Measurements from ENCODE around the gene ADGRL3.
"Not testable (repeated sequence)": the region's sequence is repeated elsewhere in the genome, so short reads cannot be mapped to it uniquely, and the experiment has no call there.

ADGRL3 gene

GRCh38 chr4:61373901-61374440 lies 173.8 kb downstream of the ADGRL3 start:
- no peak for DNase-seq

DNA sequence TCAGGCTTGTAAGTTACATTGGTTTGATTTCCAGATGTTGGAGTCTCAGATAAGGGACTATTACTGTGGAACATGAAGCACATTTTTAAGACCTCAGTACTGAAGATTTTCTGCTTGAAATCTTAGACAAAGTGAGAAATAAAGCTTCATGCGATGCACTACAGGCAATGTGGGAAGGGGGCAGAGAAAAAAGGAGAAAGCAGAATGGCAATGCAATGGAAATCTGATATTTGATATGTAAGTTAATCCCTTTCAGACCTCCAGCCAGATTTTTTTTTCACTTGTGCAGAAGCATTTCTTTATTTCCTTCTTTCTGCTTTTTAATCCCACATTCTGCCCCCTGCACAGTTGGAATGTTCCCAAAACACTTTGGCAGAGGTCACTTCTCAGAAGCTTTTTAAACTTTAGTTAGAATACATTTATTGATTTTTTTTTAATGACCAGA lies 174.3 kb downstream of the ADGRL3 start:
- DNase-seq: no peak

DNA sequence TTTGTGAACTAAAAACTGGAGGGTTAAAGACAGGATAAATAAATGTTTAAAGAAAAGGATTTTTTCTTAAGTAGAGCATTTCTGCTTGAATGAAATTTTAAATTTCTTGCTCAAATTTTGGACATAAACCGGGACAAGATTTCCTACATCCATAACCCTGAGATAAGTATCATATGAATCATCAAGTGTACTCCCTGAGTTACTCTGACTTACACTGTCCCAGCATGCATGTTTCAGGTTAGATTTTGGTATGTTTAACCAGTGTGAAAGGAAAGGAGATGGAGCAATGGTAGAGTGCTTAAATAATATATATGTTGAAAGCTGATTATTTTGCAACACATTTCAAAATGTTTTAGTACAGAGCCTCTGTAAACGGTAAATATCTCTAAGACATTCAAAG lies 175.2 kb downstream of the ADGRL3 start:
- DNase-seq: no peak

DNA sequence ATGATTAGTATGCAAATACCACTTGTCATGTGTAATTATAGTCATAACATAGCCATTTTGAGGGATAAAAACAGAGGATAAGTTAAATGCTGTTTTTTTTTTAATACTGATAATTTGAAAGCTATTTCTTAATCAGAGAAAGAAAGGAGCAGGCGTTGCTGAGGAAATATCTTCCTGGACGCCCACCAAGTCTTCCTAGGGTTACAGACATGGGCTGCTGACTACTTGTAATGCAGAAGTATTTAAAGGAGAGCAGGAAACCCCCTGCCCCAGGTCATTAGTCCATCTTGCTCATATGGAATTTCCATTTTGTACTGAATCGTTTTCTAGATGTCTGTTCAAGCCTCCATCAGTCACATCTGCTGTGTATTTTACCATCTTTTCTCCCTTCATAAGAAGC lies 176.2 kb downstream of the ADGRL3 start:
- no peak for DNase-seq

DNA sequence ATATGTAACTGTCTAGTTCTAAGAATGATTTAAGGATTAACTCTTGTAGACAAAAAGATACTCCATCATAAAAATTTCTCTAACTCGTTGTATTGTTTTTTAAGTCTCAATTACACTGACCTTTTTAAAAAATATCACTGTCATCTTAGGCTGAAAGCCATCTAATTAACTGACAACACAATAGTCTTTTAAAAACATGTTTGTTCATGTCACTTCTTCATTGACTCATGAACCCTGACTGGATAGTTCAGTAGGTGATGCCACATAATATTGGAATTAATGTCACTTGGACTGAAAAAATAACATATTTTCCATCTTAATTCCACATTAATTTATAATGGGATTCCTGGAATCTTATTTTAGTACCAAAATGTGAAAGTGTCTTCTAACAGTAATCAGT lies 179.3 kb downstream of the ADGRL3 start:
- DNase-seq: no peak

DNA sequence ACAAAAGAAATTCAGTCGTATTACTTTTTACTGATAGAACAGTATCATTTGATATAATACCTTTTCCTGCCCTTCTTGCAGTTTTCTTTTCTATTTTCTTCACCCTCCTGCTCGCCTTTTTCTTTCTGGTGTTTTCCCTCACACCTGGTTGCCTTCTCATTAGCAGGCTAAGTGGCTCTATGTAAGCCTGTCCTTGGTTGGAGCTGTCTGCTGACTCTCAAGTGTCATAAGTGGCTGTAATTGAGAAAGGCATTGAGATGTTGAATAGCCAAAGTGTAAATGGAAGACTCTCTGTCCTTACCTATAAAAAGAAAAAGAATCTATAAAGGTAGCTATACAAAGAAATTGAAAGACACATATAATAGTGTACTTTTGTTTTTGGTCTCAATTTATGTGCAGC lies 180.7 kb downstream of the ADGRL3 start:
- DNase-seq: peak; percentile 69

DNA sequence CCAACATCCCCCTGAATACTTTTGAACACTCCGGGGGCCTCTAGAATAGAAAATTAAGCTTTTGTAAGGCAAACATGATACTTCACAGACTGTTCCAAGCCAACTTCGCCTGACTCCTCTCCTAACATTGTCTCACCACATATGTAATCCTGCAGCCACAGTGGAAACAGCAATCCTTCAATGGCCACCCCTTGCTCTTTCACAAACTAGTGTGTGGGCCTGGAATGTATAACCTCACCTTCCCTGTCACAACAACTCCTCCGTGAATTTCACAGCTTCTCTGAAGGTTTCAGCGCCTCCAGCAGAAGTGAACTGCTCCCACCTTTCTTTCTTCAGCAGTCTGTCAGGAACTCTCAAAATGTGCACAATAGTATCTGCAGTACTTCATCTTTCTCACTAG lies 185.1 kb downstream of the ADGRL3 start:
- DNase-seq: no peak

- not testable (repeated sequence) for DNase-seq
Observed at GRCh38 chr4:61387372-61387771, 187.2 kb downstream of the ADGRL3 start.

- no peak for DNase-seq
Observed at GRCh38 chr4:61389640-61390039, 189.5 kb downstream of the ADGRL3 start.

DNA sequence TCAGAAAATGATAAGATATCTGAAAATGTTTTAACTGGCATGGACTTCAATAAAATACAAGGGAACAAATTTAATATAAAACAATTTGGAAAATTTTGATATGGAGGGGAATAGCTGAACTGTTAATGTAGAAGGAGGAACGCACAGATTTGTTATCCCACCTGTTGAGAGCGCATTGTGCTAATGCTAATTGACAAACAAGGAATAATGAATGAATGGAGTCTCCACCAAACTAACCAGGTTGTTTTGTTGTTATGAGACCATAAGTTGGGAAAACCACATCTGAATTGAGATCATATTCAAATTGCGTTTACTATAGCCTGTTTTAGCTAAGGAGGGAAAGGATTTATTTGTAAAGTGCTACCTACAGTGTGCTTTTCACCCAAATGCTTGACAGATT lies 195.6 kb downstream of the ADGRL3 start:
- no peak for DNase-seq

DNA sequence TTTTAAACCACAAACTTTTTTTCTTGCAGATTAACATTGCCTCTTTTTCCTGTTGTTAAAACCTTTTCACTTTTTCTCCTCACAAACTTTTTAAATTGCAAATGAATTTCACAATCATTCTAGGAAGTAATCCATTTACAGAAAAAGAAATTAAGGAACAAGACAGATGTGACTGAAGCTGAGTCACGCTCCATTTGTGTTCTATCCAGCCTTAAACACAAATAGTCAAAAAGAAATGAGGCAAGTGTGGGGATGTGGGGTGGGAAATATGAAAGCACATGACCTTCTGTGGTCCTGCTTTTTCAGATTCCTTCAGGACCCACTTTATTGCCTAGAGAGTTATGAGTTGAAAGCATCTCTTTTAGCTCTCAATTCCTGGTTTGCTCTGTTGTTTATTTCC lies 197.0 kb downstream of the ADGRL3 start:
- no peak for DNase-seq

DNA sequence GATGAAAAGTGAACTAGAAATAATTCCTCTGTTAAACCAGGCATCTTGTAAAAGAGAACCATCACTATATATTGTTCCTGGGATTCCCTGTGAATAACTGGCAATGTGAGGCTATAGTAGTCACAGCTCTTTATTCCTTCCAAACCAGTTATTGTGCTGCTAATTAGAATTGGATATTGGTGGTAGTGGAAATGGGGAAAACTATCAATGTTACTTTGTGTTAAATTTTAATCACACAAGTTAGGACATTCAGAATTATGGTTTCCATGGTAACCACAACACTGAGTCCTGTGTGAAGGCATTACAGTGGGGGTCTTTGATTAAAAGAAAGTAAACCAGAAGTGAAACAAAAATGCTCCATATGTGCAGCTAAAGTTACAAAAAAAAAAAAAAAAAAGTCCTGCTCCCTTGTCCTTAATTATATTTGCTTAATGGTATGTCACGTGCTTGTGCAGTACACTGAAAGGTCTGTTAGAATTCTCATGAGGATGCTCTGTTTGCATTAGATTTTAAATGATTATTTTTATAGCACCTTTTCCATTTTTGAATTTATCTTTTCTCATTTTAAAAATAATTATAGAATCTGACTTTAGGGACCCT lies 200.4 kb downstream of the ADGRL3 start:
- DNase-seq: peak; percentile 4

GRCh38 chr4:61401771-61402170 lies 201.6 kb downstream of the ADGRL3 start:
- DNase-seq: peak; percentile 79

DNA sequence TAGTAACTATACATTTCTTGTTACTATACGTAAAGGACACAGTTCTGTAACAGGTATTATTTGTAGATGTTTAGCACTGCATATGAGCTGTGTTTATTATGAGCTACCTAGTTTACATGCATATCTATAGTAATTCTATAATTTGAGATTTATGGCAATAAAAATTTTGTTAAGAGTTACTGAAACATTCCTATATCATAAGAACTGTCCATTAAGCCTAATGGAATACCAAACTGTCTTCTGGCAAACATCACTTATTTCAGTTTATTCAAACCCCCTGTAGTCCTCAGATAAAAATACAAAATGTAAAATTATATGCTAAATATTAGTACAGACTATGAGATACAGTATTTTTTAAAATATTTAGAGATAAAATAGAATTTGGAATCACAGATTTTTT lies 205.2 kb downstream of the ADGRL3 start:
- no peak for DNase-seq

- no peak for DNase-seq
Observed at GRCh38 chr4:61406677-61407076, 206.6 kb downstream of the ADGRL3 start.

DNA sequence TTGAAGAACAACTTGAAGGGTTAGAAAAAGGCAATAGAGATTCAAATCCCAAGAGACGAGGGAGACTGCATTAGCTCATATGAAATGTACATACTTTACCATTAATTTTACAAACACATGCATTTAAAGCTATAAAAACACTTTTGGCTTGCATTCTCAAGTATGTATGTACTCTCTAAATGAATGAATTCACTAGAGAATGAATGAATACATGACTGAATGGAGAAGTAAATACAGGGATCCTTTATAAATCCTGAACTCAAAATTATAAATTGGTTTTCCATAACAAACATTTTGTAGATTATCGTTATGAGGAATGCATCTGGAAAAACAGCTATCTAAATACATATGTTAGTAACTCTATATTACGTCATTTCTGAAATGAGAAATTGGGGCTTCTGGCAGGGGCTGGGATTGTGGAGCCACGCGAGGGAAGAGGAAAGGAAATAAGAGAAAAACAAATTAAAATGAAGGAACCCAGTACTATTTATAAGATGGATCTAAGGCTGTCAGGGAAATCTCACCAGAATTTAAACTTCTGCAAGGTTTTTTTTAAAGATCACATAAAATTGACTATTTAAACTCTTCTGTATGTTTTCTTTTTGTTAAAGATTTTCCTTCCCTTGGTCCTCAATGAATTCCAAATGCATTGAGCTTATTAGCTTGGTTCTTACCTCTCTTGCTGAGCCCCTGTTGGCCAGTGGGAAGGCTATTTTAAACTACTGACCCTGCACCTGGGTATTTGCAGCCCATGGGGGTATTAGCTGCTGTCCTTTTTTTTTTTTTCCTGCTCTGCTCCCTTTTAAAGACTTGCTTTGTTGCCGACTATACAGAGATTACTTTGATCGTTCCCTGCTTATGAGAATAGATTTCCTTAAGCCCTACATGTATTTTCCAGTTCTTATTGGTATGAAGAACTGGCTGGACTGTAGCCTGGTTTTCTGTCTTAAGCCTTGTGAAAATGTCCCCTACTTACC lies 207.8 kb downstream of the ADGRL3 start:
- DNase-seq: no peak

DNA sequence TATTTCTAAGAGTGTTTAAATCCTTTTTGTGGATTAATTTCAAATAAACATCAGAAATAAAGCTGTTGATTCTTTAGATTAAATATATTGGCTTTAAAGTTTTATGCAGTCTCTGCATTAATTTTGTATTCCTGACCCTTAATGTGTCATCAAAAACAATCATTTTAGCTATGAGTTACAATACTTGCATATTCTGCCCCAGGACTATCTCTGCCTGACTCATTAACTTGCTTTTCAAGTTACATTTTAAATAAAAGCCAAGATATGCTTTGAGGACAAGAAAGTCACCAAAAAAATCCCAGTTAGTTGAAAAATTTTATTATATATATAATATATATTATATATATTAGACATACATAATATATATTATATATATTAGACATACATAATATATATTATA lies 208.7 kb downstream of the ADGRL3 start:
- no peak for DNase-seq

GRCh38 chr4:61411241-61411640 lies 211.1 kb downstream of the ADGRL3 start:
- no peak for DNase-seq

- no peak for DNase-seq
Observed at GRCh38 chr4:61425315-61425714, 225.2 kb downstream of the ADGRL3 start.

DNA sequence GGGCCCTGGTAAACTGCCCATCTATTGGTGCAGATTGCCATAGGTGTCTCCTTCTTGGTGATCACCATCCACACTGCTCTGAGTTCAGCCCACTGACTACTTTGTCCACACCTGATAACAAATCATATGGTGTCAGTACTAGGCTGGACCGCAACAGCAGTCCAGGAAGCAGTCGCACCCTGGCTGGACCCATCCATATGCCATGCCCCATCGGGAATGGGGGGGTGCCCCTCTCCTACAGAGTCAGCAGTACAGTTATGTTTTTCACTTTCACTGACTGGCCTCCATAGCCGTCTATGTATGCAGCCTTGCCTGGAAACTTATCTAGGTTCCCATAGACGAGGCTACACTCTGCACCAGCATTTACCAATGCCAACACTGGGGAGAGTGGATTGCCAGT lies 226.1 kb downstream of the ADGRL3 start:
- no peak for DNase-seq

DNA sequence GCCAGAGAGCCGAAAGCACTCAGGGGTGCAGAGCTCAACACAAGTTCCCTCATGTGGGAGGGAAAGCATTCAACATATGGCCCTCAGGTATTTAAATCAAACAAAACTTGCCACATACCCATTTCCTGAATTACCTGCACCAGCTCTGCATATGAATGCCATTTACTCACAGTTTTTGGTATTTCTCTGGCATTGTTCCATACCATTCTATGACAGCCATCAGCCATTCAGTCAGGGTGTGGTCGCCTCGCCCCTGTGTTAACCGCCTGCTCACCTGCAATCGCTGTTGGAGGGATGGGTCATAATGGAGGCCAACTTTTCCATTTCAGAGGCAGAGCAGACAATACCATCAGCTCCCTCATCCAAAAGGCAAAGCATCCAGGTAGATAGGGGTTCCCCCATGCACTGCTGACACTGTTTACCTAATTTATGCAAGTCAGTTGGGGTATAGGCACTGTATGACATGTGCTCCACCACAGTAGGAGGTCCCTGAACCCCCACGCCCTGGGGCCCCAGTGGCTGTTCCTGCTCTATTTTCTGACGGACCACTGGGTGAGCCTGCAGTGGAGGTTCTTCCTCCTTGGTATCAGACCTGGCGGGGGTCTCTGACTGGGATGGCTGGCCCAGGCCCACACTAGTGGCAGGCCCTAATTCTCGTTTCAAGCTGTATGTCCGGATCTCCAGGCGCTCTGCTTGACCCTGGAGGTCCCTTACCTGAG lies 227.1 kb downstream of the ADGRL3 start:
- DNase-seq: no peak

DNA sequence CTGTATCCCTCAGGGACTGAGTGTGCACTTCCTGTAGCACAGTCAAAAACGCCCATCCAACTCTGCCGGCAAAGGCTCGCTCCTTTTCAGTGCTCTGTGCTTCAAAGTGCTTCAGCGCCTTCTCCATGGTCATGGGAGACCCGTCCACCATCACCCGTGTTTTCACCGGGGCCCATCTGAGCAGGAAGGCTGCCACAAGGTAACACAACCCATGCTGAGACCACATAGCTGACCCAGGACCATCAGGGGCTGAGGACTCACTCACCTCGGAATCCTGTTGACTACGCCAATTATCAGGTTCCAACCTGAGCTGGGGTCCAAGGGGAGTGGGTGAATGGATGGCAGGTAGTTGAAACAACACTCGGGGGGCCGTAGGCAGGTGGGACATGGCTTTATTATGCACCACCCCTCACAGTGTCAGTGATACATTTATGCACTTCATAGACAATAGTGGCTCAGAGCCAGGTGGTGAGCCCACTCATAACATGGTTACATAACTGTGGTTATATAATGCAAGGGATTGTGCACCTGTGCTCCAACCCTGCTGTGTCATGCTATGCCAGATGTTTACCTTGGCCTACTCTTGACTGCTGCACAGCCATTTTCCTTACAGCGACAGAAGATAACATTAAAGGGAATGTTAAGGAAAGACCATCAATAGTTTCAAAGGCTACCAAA lies 227.8 kb downstream of the ADGRL3 start:
- DNase-seq: no peak

DNA sequence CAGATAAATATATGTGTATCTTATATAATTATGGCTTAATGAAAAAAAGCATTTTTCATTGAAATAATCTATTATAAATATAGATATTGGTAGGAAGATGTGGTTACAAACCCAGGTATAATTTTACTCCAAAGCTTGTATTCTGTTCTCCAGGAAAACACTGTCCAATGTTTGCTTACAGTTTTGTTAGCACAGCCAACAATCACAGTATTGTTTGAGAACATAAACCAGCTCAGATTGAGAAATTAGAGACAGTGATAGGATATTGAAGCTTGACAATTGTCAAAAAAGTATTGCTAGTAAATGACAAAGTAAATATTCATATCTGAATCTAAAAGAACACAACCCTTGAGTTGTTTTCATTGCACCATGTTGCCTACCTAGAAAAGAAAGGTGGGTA lies 228.8 kb downstream of the ADGRL3 start:
- no peak for DNase-seq
